LoVo (cell line): ENCODE data around the gene ZFYVE28.
"Not testable (repeated sequence)": the region's sequence is repeated elsewhere in the genome, so short reads cannot be mapped to it uniquely, and the experiment has no call there.

Experiments
- DNase-seq: peaks from one replicate; pipeline ENCODE4 v3.0.0-alpha.2; 2016; ENCODE audit warnings: low spot score

Gene ZFYVE28

GRCh38 chr4:2390146-2390545, 28.3 kb downstream of the ZFYVE28 start:
- no peak for DNase-seq

- DNase-seq: no peak
Observed at GRCh38 chr4:2389691-2390090, 28.8 kb downstream of the ZFYVE28 start.

DNA sequence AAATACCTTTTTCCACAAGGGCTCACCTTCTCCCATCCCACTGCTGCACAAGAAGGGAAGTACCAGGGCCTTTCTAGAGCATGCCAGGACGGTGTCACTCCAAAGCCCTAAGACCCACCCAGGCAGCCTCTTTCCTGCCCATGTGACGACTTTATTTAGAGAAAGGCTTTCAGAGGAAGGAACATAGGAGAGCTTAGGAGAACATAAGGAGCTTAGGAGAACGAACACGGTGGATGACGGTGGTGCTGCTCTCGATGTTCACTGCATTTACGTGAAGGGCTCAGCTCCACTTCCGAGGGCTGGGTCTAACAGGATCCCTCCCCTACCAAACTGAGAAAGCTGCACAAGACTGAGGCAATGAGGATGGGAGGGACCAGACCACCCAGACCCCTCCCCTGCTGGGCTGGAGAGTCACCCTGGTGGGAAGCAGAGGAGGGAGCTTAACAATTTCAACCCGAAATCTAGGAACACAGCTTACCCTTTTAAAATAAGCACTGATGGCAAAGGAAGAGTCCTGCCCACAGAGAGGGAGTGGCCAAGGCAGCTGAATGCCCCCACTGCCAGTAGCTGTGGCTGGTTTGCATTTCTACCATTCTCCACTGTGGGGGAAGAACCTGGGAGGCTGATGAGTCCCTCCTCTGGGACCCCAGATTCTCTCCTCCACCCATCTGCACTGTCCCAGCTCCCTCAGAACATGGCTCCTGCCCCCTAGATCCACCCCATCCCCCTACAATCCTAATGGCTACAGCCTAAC, 29.8 kb downstream of the ZFYVE28 start:
- no peak for DNase-seq

GRCh38 chr4:2387829-2388228, 30.6 kb downstream of the ZFYVE28 start:
- no peak for DNase-seq

- DNase-seq: no peak
Observed at GRCh38 chr4:2387218-2387617, 31.2 kb downstream of the ZFYVE28 start.

DNA sequence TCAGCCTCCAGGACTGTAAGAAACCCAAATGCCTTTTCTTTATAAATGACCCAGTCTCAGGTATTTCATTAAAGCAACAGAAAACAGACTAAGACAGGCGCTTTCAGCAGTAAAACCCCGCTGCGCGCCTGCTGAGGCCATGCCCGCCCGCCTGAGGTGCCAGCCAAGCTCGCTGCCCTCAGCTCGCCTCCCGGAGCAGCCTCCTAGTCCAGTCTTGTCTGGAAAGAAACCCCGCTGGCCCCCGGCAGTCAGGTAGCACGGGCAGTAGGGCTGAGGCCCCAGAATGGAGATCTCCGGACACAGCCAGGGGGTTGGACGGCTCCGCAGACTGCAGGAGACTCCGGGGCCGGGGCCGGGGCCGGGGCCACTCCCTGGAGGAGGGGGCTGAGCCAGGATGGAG, 31.7 kb downstream of the ZFYVE28 start:
- no peak for DNase-seq

DNA sequence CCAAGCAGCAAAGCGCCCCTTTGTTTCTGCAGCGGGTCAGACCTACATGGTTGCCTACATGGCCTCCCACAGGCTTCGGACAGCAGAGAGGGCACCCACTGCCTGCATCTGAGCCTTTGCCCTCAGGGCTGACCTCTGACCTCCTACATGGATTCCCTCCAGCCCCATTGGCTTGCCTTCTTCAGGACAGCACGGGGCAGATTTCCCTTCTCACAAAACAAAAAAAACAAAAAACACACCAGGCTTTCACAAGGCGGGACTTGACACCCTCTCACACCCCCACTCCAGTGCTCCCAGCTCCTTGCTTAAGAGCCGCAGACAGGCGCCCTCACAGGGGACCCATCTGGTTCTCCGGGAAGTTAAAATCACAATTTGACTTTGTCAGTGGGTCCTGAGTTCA, 32.9 kb downstream of the ZFYVE28 start:
- no peak for DNase-seq

- DNase-seq: no peak
Observed at GRCh38 chr4:2384245-2384644, 34.2 kb downstream of the ZFYVE28 start.

- no peak for DNase-seq
Observed at GRCh38 chr4:2383760-2384159, 34.7 kb downstream of the ZFYVE28 start.

GRCh38 chr4:2383220-2383631, 35.2 kb downstream of the ZFYVE28 start:
- DNase-seq: not testable (repeated sequence)

GRCh38 chr4:2382769-2383202, 35.7 kb downstream of the ZFYVE28 start:
- DNase-seq: not testable (repeated sequence)

GRCh38 chr4:2380589-2380988, 37.9 kb downstream of the ZFYVE28 start:
- DNase-seq: not testable (repeated sequence)

- DNase-seq: no peak
Observed at GRCh38 chr4:2378898-2379297, 39.5 kb downstream of the ZFYVE28 start.

GRCh38 chr4:2378401-2378800, 40.0 kb downstream of the ZFYVE28 start:
- DNase-seq: no peak

GRCh38 chr4:2377241-2377640, 41.2 kb downstream of the ZFYVE28 start:
- no peak for DNase-seq

- no peak for DNase-seq
Observed at GRCh38 chr4:2375427-2375826, 43.0 kb downstream of the ZFYVE28 start.

DNA sequence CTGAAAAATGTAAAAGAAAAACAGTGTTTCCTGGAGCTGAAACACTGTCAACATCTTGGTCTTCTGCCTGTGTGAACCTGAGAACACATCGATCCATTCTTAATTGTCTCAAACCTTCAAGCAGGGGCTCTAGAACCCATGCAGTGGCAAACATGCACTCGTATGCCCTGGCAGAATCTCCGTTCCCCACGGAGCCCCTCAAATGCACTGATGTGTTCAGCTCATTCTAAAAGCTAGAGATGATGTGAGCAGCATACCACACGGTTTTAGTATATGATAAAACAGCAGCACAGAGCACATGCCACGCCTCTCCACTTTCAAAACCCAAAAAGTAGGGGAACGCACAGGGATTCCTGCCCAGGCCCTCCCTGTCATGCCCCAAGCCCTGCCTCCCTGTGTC, 44.9 kb downstream of the ZFYVE28 start:
- no peak for DNase-seq

DNA sequence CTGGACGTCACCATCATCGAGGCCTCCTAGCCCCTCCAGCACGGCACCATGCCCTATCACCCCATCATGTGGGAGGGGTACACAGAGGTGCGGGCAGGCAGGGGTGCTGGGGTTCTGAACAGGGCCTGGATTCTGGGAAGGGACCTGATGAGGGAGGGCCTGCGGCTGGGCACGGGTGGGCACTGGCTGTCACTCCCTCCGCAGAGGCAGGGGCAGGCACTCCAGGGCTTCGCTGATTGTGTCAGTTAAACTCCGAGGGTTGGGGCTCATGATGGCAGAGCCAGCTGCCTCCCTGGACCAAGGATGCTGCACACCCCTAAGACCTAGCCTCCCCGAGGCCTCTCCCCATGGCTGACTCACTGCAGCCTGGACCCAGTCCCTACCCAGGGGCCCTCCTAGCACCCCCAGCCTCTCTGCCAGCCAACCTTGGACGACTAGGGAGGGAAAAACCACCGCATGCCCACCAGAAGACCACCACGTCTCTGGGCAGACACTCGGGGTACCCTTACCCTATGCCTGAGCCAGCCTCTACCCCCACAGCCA, 45.9 kb downstream of the ZFYVE28 start:
- no peak for DNase-seq

DNA sequence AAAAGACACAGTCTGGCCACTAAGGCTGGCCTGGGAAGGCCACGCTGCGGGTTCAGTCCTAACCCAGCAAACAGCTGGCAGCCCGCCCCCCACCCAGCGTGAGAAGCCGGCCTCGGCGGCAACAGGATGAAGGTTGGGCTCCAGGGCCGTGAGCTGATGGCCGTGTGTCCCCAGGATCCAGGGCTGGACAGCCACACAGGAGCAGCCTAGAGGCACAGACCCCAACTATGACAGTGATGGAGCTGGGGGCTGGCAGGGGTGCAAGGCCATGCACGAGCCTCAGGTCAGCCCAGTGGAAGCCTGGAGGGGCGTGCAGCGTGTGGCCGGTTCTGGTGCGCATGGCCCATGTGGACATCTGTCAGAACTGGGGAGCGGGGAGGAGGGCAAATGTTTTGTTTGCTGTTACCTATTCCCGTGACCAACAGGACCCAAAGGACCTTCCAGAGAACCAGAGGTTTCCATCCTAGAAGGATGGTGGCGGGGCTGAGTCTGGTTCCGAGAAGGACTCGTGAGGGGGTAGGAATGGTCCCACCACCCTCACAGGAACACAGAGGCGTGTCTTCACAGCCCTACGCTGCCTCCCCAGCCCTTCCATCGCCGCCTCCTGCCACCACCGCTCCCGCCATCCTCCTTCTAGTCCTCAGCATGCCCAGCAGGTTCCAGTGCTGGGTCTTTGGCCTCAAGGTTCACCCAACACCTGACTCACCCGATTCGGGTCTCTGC, 46.5 kb downstream of the ZFYVE28 start:
- DNase-seq: no peak

DNA sequence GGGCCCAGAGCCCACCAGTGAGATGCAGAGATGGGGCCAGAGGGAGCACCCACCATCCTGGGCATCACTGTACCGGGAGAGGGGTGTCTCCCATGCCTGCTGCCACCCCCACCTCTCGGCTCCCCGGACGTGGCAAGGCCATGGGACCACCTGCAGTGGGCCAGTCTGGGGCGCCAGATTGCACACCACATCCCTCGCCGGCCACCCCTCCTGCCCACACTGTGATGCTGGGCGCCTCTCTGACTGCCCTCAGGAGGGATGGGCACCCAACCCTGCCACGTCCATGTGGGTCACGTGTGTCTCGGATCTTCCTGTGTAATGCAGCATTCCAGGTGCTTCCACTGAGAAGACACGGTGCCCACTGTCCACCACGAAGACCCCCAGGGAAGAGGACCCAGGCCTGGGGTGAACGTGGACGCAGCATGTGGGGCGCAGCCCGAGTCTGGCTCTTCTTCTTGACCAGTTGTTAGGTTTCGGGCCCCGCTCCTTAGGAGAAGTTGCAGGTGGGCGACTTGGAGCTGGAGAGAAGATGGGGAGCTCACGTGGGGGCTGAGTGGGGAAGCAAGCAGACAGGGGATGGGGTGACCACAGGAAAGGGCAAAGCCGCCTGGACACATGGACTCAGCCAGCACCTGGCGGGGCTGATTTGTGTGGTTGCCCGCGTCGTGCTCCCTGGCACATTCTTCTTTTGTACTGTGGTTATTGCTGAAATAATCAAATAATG, 47.7 kb downstream of the ZFYVE28 start:
- no peak for DNase-seq

GRCh38 chr4:2368746-2369437, 49.6 kb downstream of the ZFYVE28 start:
- DNase-seq: no peak

DNA sequence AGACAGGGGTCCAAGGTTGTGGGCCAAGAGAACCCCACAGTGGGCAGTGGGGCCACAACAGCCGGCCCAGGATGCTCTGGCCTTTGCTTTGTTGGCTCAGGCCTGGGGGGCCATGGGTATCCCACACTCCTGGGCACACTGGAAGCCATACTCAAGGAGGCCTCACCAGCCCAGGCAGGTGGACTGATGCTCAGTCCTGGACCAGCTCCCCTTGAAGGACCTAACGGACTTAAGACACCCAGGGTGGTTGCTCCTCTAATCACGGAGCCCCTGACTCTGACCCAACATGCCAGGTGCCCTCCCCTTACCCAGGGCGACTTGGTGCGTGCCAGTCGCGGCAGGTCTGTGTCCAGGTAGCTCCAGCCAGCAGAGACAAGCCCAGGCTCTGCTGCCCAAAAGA, 50.8 kb downstream of the ZFYVE28 start:
- DNase-seq: no peak
